ENCODE results near the gene CD86. TPM values are rescaled to one million over a fixed set of nuclear protein-coding genes. Genes with fewer than 3 reads are reported as not detected.

Gene CD86
- total RNA-seq, 6 donors from 2014 or later = 4.2 to 27.8 (median 14.4) TPM

GRCh38 chr3:122094693-122095092, 39.5 kb downstream of the CD86 start:
- H3K27me3 ChIP-seq = no peaks in the 10 kb centered on the region

GRCh38 chr3:122097141-122097540, 42.0 kb downstream of the CD86 start:
- WGBS, 2 donors = 61 to 62% methylated on average over 3 of the region's 3 CpGs
- no peak for DNase-seq
- H3K4me3 ChIP-seq = no peak overlapping the region
- no peak for TF ChIP-seq CTCF (IDR thresholded peaks at IDR 0.05)
- TF ChIP-seq POLR2A (IDR thresholded peaks at IDR 0.05) = no peak
- no peak for TF ChIP-seq POLR2AphosphoS5 (IDR thresholded peaks at IDR 0.05)
- no peak for TF ChIP-seq EP300 (IDR thresholded peaks at IDR 0.05)
- H3K27me3 ChIP-seq = no peaks in the 10 kb centered on the region
- H3K27ac ChIP-seq = no peak overlapping the region
- no peak for ATAC-seq (ENCODE audit: low FRiP score in 2 of 2)
- no peaks in the 10 kb centered on the region for H3K9me3 ChIP-seq
- no peaks in the 10 kb centered on the region for H3K36me3 ChIP-seq
- H3K4me1 ChIP-seq = no peaks in the 10 kb centered on the region

More at GRCh38 chr3:122094693-122095092, 39.5 kb downstream of the CD86 start:
- no peak for DNase-seq
- TF ChIP-seq POLR2AphosphoS5 (IDR thresholded peaks at IDR 0.05) (no peak), POLR2A (IDR thresholded peaks at IDR 0.05) (no peak), EP300 (IDR thresholded peaks at IDR 0.05) (no peak), CTCF (IDR thresholded peaks at IDR 0.05) (no peak)
- 66 to 80% methylated on average over 2 of the region's 2 CpGs for WGBS, 2 donors
- no peak overlapping the region for H3K4me3 ChIP-seq
- ATAC-seq (ENCODE audit: low FRiP score in 2 of 2) = no peak
- no peaks in the 10 kb centered on the region for H3K9me3 ChIP-seq
- no peaks in the 10 kb centered on the region for H3K36me3 ChIP-seq
- no peak overlapping the region for H3K27ac ChIP-seq
- H3K4me1 ChIP-seq = no peaks in the 10 kb centered on the region

GRCh38 chr3:122098611-122099010, 43.4 kb downstream of the CD86 start:
- ATAC-seq (ENCODE audit: low FRiP score in 2 of 2) (no peak), DNase-seq (no peak)
- H3K36me3 ChIP-seq = no peaks in the 10 kb centered on the region
- H3K4me1 ChIP-seq = no peaks in the 10 kb centered on the region
- 91 to 93% methylated on average over 2 of the region's 2 CpGs for WGBS, 2 donors
- no peak overlapping the region for H3K4me3 ChIP-seq
- H3K27me3 ChIP-seq = no peaks in the 10 kb centered on the region
- no peak for TF ChIP-seq POLR2A (IDR thresholded peaks at IDR 0.05)
- no peak for TF ChIP-seq EP300 (IDR thresholded peaks at IDR 0.05)
- no peak for TF ChIP-seq POLR2AphosphoS5 (IDR thresholded peaks at IDR 0.05)
- H3K9me3 ChIP-seq = no peaks in the 10 kb centered on the region
- no peak overlapping the region for H3K27ac ChIP-seq

- Histone ChIP-seq H3K27ac (no peak overlapping the region), H3K36me3 (no peaks in the 10 kb centered on the region), H3K4me3 (no peak overlapping the region), H3K4me1 (no peaks in the 10 kb centered on the region), H3K27me3 (no peaks in the 10 kb centered on the region), H3K9me3 (no peaks in the 10 kb centered on the region)
- DNase-seq = no peak
- ATAC-seq (ENCODE audit: low FRiP score in 2 of 2) = no peak
- WGBS, 2 donors = 68 to 75% methylated on average over 2 of the region's 2 CpGs
- TF ChIP-seq POLR2A (IDR thresholded peaks at IDR 0.05) (no peak), POLR2AphosphoS5 (IDR thresholded peaks at IDR 0.05) (no peak), EP300 (IDR thresholded peaks at IDR 0.05) (no peak), CTCF (IDR thresholded peaks at IDR 0.05) (no peak)
Measured at GRCh38 chr3:122099255-122099654, 44.1 kb downstream of the CD86 start.

- Histone ChIP-seq H3K4me1 (no peaks in the 10 kb centered on the region), H3K9me3 (no peaks in the 10 kb centered on the region), H3K27ac (no peak overlapping the region), H3K36me3 (no peaks in the 10 kb centered on the region), H3K4me3 (no peak overlapping the region), H3K27me3 (no peaks in the 10 kb centered on the region)
- WGBS, 2 donors = 61 to 93% methylated on average over 1 of the region's 1 CpG
- ATAC-seq (ENCODE audit: low FRiP score in 2 of 2) = no peak
- TF ChIP-seq CTCF (IDR thresholded peaks at IDR 0.05) (no peak), POLR2AphosphoS5 (IDR thresholded peaks at IDR 0.05) (no peak), EP300 (IDR thresholded peaks at IDR 0.05) (no peak), POLR2A (IDR thresholded peaks at IDR 0.05) (no peak)
- DNase-seq = no peak
Measured at GRCh38 chr3:122100083-122100482, 44.9 kb downstream of the CD86 start.
